DND-41 (cell line): ENCODE measurements around the gene LINC01488.

Source experiments
- ATAC-seq: fragments of 200-7000 bp; cut with Tn5 transposase; 3 replicates; pipeline ENCODE4 v1.9.1; 2021; ENCODE audit warnings: low read depth; ENCODE audit not compliant: insufficient read depth
- DNase-seq: peaks from one replicate; pipeline ENCODE4 v3.0.0-alpha.2; 2020
- H2AFZ ChIP-seq: 2 replicates; pipeline ENCODE4 v1.6.0; 2012; ENCODE audit warnings: low read depth, low read length
- H3K27ac ChIP-seq: 2 replicates; pipeline ENCODE4 v1.5.1; 2012; ENCODE audit warnings: low read length, inconsistent platforms
- H3K27me3 ChIP-seq: fragments of 200-600 bp; sonication (generic); 2 replicates; pipeline ENCODE4 v1.6.0; 2012; ENCODE audit warnings: low read length, mild to moderate bottlenecking, inconsistent platforms; ENCODE audit not compliant: insufficient read depth, poor library complexity
- H3K36me3 ChIP-seq: 2 replicates; pipeline ENCODE4 v1.5.1; 2012; ENCODE audit warnings: low read length, inconsistent platforms; ENCODE audit not compliant: insufficient read depth
- H3K4me1 ChIP-seq: 2 replicates; pipeline ENCODE4 v1.5.1; 2012; ENCODE audit warnings: mild to moderate bottlenecking, low read length; ENCODE audit not compliant: insufficient read depth
- H3K4me2 ChIP-seq: 2 replicates; pipeline ENCODE4 v1.6.0; 2012; ENCODE audit warnings: mild to moderate bottlenecking, moderate library complexity, low read length, inconsistent platforms; ENCODE audit not compliant: insufficient read depth
- H3K4me3 ChIP-seq, 2 experiments: fragments of 200-600 bp in 1 of 2; shearing (Covaris generic) in 1 of 2; 2 replicates each; pipeline ENCODE4 v1.5.1; 2012 to 2016; ENCODE audit warnings: inconsistent platforms in 2 of 2, low read length in 2 of 2, mild to moderate bottlenecking in 2 of 2, low read depth in 1 of 2, moderate library complexity in 1 of 2
- H3K79me2 ChIP-seq: 2 replicates; pipeline ENCODE4 v1.6.0; 2012; ENCODE audit warnings: low read length, inconsistent platforms; ENCODE audit not compliant: insufficient read depth
- H3K9ac ChIP-seq: 2 replicates; pipeline ENCODE4 v1.6.0; 2012; ENCODE audit warnings: low read depth, mild to moderate bottlenecking, inconsistent platforms, low read length, moderate library complexity
- H3K9me3 ChIP-seq: 2 replicates; pipeline ENCODE4 v1.5.1; 2012; ENCODE audit warnings: low read length, moderate library complexity, mild to moderate bottlenecking, inconsistent platforms; ENCODE audit not compliant: insufficient read depth, severe bottlenecking
- H4K20me1 ChIP-seq: 2 replicates; pipeline ENCODE4 v1.6.0; 2012; ENCODE audit warnings: low read length; ENCODE audit not compliant: insufficient read depth
- CTCF ChIP-seq: IDR thresholded peaks from 2 replicates; pipeline ENCODE4 v1.5.1; 2012; ENCODE audit warnings: borderline replicate concordance, low read length, moderate library complexity, mild to moderate bottlenecking; ENCODE audit not compliant: poor library complexity, severe bottlenecking; ENCODE audit errors: extremely low read depth
- EZH2 ChIP-seq: IDR thresholded peaks from 3 replicates; pipeline ENCODE4 v1.6.1; 2012; ENCODE audit warnings: borderline replicate concordance, low read depth, mild to moderate bottlenecking, moderate library complexity, low read length, inconsistent platforms; ENCODE audit not compliant: severe bottlenecking

Gene LINC01488

GRCh38 chr11:69498614-69499175 lies 17.2 kb downstream of the LINC01488 start:
- Histone ChIP-seq H3K79me2 (no peaks in the 10 kb centered on the region), H3K36me3 (no peaks in the 10 kb centered on the region), H3K4me1 (no peaks in the 10 kb centered on the region), H2AFZ (no peak overlapping the region), H4K20me1 (peaks cover 3% of the 10 kb centered on the region), H3K9me3 (no peaks in the 10 kb centered on the region), H3K27me3 (no peaks in the 10 kb centered on the region), H3K9ac (no peak overlapping the region), H3K4me3 (no peak overlapping the region), H3K4me2 (no peak overlapping the region), H3K27ac (no peak overlapping the region)
- DNase-seq, result no peak
- TF ChIP-seq CTCF, result no peak
- no peak for TF ChIP-seq EZH2
- ATAC-seq, result no peak

- H3K9me3 ChIP-seq, result no peaks in the 10 kb centered on the region
- TF ChIP-seq CTCF, result no peak
- no peak for TF ChIP-seq EZH2
- ATAC-seq, result peak; percentile 31; the same call in 1 of the 3 replicates
Measured at GRCh38 chr11:69499186-69499917, 17.9 kb downstream of the LINC01488 start.

GRCh38 chr11:69499918-69500284 lies 18.4 kb downstream of the LINC01488 start:
- H3K27me3 ChIP-seq, result no peaks in the 10 kb centered on the region
- H3K9ac ChIP-seq, result no peak overlapping the region
- H3K4me2 ChIP-seq, result no peak overlapping the region
- TF ChIP-seq EZH2 (no peak), CTCF (no peak)
- H3K9me3 ChIP-seq, result no peaks in the 10 kb centered on the region
- H3K4me3 ChIP-seq, result no peak overlapping the region
- no peaks in the 10 kb centered on the region for H3K79me2 ChIP-seq
- no peak for DNase-seq
- H3K4me1 ChIP-seq, result no peaks in the 10 kb centered on the region
- H3K27ac ChIP-seq, result no peak overlapping the region
- H2AFZ ChIP-seq, result no peak overlapping the region
- H3K36me3 ChIP-seq, result no peaks in the 10 kb centered on the region
- H4K20me1 ChIP-seq, result no peaks in the 10 kb centered on the region; the same call in 1 of the 2 replicates
- no peak for ATAC-seq

More at GRCh38 chr11:69499186-69499917, 17.9 kb downstream of the LINC01488 start:
- no peaks in the 10 kb centered on the region for H3K27me3 ChIP-seq
- no peak overlapping the region for H2AFZ ChIP-seq
- no peaks in the 10 kb centered on the region; the same call in none of the 2 replicates for H4K20me1 ChIP-seq
- no peaks in the 10 kb centered on the region for H3K36me3 ChIP-seq
- H3K4me2 ChIP-seq, result no peak overlapping the region
- no peaks in the 10 kb centered on the region for H3K4me1 ChIP-seq
- H3K9ac ChIP-seq, result no peak overlapping the region
- DNase-seq, result no peak
- H3K27ac ChIP-seq, result no peak overlapping the region
- H3K79me2 ChIP-seq, result no peaks in the 10 kb centered on the region
- no peak overlapping the region for H3K4me3 ChIP-seq
